Neuronal stem cell (in vitro differentiated cells): ENCODE data around the gene APCDD1.

Source experiments
- DNase-seq: peaks from one replicate; pipeline ENCODE4 v3.0.0-alpha.2; 2013; ENCODE audit warnings: low spot score
- H2AFZ ChIP-seq: one replicate; pipeline ENCODE4 v1.6.1; 2013; ENCODE audit warnings: mild to moderate bottlenecking, low read length, inconsistent platforms
- H2AK5ac ChIP-seq: 2 replicates; pipeline ENCODE4 v1.6.1; 2013; ENCODE audit warnings: low read depth, mild to moderate bottlenecking, inconsistent platforms, low read length, moderate library complexity, mixed read lengths
- H2BK120ac ChIP-seq: 2 replicates; pipeline ENCODE4 v1.6.1; 2013; ENCODE audit warnings: low read depth, mild to moderate bottlenecking, inconsistent platforms, low read length, moderate library complexity, mixed read lengths
- H2BK12ac ChIP-seq: one replicate; pipeline ENCODE4 v1.6.1; 2013; ENCODE audit warnings: low read length, inconsistent platforms
- H2BK15ac ChIP-seq: 2 replicates; pipeline ENCODE4 v1.6.1; 2013; ENCODE audit warnings: mild to moderate bottlenecking, low read length, inconsistent platforms, mixed read lengths
- H2BK5ac ChIP-seq: one replicate; pipeline ENCODE4 v1.6.1; 2013; ENCODE audit warnings: inconsistent platforms, mild to moderate bottlenecking, low read length, moderate library complexity
- H3K14ac ChIP-seq: one replicate; pipeline ENCODE4 v1.6.1; 2013; ENCODE audit warnings: low read length, inconsistent platforms
- H3K18ac ChIP-seq: 2 replicates; pipeline ENCODE4 v1.6.1; 2013; ENCODE audit warnings: low read length, inconsistent platforms
- H3K23ac ChIP-seq: 2 replicates; pipeline ENCODE4 v1.6.1; 2013; ENCODE audit warnings: low read depth, mild to moderate bottlenecking, mixed read lengths, low read length, inconsistent platforms; ENCODE audit not compliant: poor library complexity
- H3K27ac ChIP-seq: replicated peaks from 3 replicates; pipeline ENCODE4 v1.5.1; 2013; ENCODE audit warnings: low read length, inconsistent platforms
- H3K27me3 ChIP-seq, 3 experiments: 2 replicates each; pipeline ENCODE4 v1.6.1; 2013; ENCODE audit warnings: low read length in 3 of 3, mild to moderate bottlenecking in 2 of 3, inconsistent platforms in 1 of 3, low read depth in 1 of 3, mixed read lengths in 1 of 3, moderate library complexity in 1 of 3; ENCODE audit not compliant: control insufficient read depth in 3 of 3, insufficient read depth in 3 of 3
- H3K36me3 ChIP-seq, 2 donors: replicated peaks in 1 of 2; 2 replicates each; pipeline ENCODE4 v1.6.1; 2013; ENCODE audit warnings: low read length in 2 of 2; ENCODE audit not compliant: control insufficient read depth in 2 of 2, insufficient read depth in 2 of 2
- H3K4ac ChIP-seq: 2 replicates; pipeline ENCODE4 v1.6.1; 2013; ENCODE audit warnings: inconsistent platforms, mild to moderate bottlenecking, low read length, moderate library complexity
- H3K4me1 ChIP-seq, 2 donors: 1 replicate in 1 of 2; 2 replicates in 1 of 2; pipeline ENCODE4 v1.6.1; 2013; ENCODE audit warnings: low read length in 2 of 2, low read depth in 1 of 2; ENCODE audit not compliant: control insufficient read depth in 2 of 2, insufficient read depth in 1 of 2
- H3K4me2 ChIP-seq: one replicate; pipeline ENCODE4 v1.6.1; 2013; ENCODE audit warnings: mild to moderate bottlenecking, low read length, inconsistent platforms; ENCODE audit not compliant: insufficient read depth, poor library complexity, severe bottlenecking
- H3K4me3 ChIP-seq, 2 donors: 2 replicates each; pipeline ENCODE4 v1.5.1; 2013; ENCODE audit warnings: low read length in 2 of 2, mild to moderate bottlenecking in 2 of 2, inconsistent platforms in 1 of 2, moderate library complexity in 1 of 2
- H3K79me1 ChIP-seq: one replicate; pipeline ENCODE4 v1.6.1; 2013; ENCODE audit warnings: low read depth, mild to moderate bottlenecking, inconsistent platforms, low read length, moderate library complexity
- H3K9ac ChIP-seq: one replicate; pipeline ENCODE4 v1.6.1; 2013; ENCODE audit warnings: mild to moderate bottlenecking, low read depth, low read length, inconsistent platforms; ENCODE audit not compliant: poor library complexity
- H3K9me3 ChIP-seq, 2 donors: replicated peaks in 1 of 2; 2 replicates each; pipeline versions ENCODE3 to v1.6.1; 2013; ENCODE audit warnings: low read length in 2 of 2, mild to moderate bottlenecking in 2 of 2, inconsistent platforms in 1 of 2, low read depth in 1 of 2, mixed read lengths in 1 of 2, moderate library complexity in 1 of 2; ENCODE audit not compliant: control insufficient read depth in 2 of 2, insufficient read depth in 1 of 2
- H4K8ac ChIP-seq: one replicate; pipeline ENCODE4 v1.6.1; 2013; ENCODE audit warnings: low read depth, mild to moderate bottlenecking, inconsistent platforms, low read length, moderate library complexity
- H4K91ac ChIP-seq: one replicate; pipeline ENCODE4 v1.6.1; 2013; ENCODE audit warnings: low read length, low read depth, mild to moderate bottlenecking, inconsistent platforms; ENCODE audit not compliant: poor library complexity
- WGBS, 2 donors: extraction: QIAGEN DNeasy Blood & Tissue Kit; methylation state at CpG; one replicate each; pipeline ENCODE4 v1.1.7; 2013; ENCODE audit warnings: missing lambda C conversion rate in 2 of 2, mixed read lengths in 1 of 2; ENCODE audit not compliant: insufficient read length in 2 of 2, insufficient replicate concordance in 1 of 2; ENCODE audit errors: extremely low coverage in 2 of 2; 5-methylcytosine and 5-hydroxymethylcytosine counted together

APCDD1 gene

GRCh38 chr18:10431680-10432079 is 22.8 kb upstream of the APCDD1 start:
- Histone ChIP-seq H3K79me1 (no peaks in the 10 kb centered on the region), H3K4me2 (no peak overlapping the region), H3K14ac (no peak overlapping the region), H3K4me1 (no peaks in the 10 kb centered on the region), H2BK120ac (no peak overlapping the region), H3K27ac (no peak overlapping the region), H4K91ac (no peak overlapping the region), H3K4ac (no peak overlapping the region), H3K23ac (no peak overlapping the region), H2BK15ac (no peak overlapping the region), H3K18ac (no peak overlapping the region), H2BK12ac (no peak overlapping the region), H3K9me3 (no peaks in the 10 kb centered on the region), H2BK5ac (no peak overlapping the region), H2AFZ (no peak overlapping the region), H2AK5ac (no peak overlapping the region), H4K8ac (no peak overlapping the region), H3K9ac (no peak overlapping the region), H3K27me3 (no peaks in the 10 kb centered on the region), H3K36me3 (no peaks in the 10 kb centered on the region), H3K4me3 (no peak overlapping the region)
- no peak for DNase-seq
- WGBS, 2 donors, result no CpG with 5 or more reads among the region's 2 CpGs

GRCh38 chr18:10432781-10433180 is 21.7 kb upstream of the APCDD1 start:
- H3K27me3 ChIP-seq, result no peaks in the 10 kb centered on the region
- no peak overlapping the region for H2BK5ac ChIP-seq
- no CpG with 5 or more reads among the region's 7 CpGs for WGBS, 2 donors
- H2BK120ac ChIP-seq, result no peak overlapping the region
- H3K9me3 ChIP-seq, result no peaks in the 10 kb centered on the region
- no peak overlapping the region for H2BK12ac ChIP-seq
- no peaks in the 10 kb centered on the region for H3K36me3 ChIP-seq
- no peak overlapping the region for H3K18ac ChIP-seq
- H3K27ac ChIP-seq, result no peak overlapping the region
- no peak overlapping the region for H3K23ac ChIP-seq
- no peak overlapping the region for H3K9ac ChIP-seq
- no peak overlapping the region for H4K8ac ChIP-seq
- H3K4ac ChIP-seq, result no peak overlapping the region
- no peak overlapping the region for H3K14ac ChIP-seq
- H3K4me1 ChIP-seq, result no peaks in the 10 kb centered on the region
- no peak overlapping the region for H2BK15ac ChIP-seq
- H2AK5ac ChIP-seq, result no peak overlapping the region
- no peak overlapping the region for H4K91ac ChIP-seq
- H3K4me3 ChIP-seq, result no peak overlapping the region
- H3K79me1 ChIP-seq, result no peaks in the 10 kb centered on the region
- no peak for DNase-seq
- no peak overlapping the region for H2AFZ ChIP-seq
- no peak overlapping the region for H3K4me2 ChIP-seq

GRCh38 chr18:10436160-10436559 is 18.3 kb upstream of the APCDD1 start:
- Histone ChIP-seq H3K14ac (no peak overlapping the region), H3K9me3 (no peaks in the 10 kb centered on the region), H3K27me3 (no peaks in the 10 kb centered on the region), H2BK5ac (no peak overlapping the region), H2AK5ac (no peak overlapping the region), H3K9ac (no peak overlapping the region), H3K23ac (no peak overlapping the region), H4K8ac (no peak overlapping the region), H3K36me3 (no peaks in the 10 kb centered on the region), H2AFZ (no peak overlapping the region), H3K4me1 (no peaks in the 10 kb centered on the region), H3K4me2 (no peak overlapping the region), H3K27ac (no peak overlapping the region), H2BK120ac (no peak overlapping the region), H3K4me3 (no peak overlapping the region), H3K4ac (no peak overlapping the region), H3K79me1 (no peaks in the 10 kb centered on the region), H4K91ac (no peak overlapping the region), H2BK15ac (no peak overlapping the region), H2BK12ac (no peak overlapping the region), H3K18ac (no peak overlapping the region)
- DNase-seq, result no peak
- no CpG with 5 or more reads among the region's 3 CpGs for WGBS, 2 donors

GRCh38 chr18:10437837-10438236 is 16.6 kb upstream of the APCDD1 start:
- H2BK120ac ChIP-seq, result no peak overlapping the region
- no peak overlapping the region for H3K27ac ChIP-seq
- DNase-seq, result no peak
- H3K18ac ChIP-seq, result no peak overlapping the region
- no peak overlapping the region for H2AK5ac ChIP-seq
- no peak overlapping the region for H2AFZ ChIP-seq
- H4K8ac ChIP-seq, result no peak overlapping the region
- H2BK5ac ChIP-seq, result no peak overlapping the region
- H3K4me2 ChIP-seq, result no peak overlapping the region
- H3K4me3 ChIP-seq, result no peak overlapping the region
- no peak overlapping the region for H2BK12ac ChIP-seq
- H3K4me1 ChIP-seq, result peaks cover 0 to 4% of the 10 kb centered on the region in 2 donors
- no peaks in the 10 kb centered on the region for H3K79me1 ChIP-seq
- H3K4ac ChIP-seq, result no peak overlapping the region
- no peak overlapping the region for H4K91ac ChIP-seq
- no peak overlapping the region for H2BK15ac ChIP-seq
- H3K36me3 ChIP-seq, result no peaks in the 10 kb centered on the region
- H3K14ac ChIP-seq, result no peak overlapping the region
- no peaks in the 10 kb centered on the region for H3K27me3 ChIP-seq
- H3K9me3 ChIP-seq, result no peaks in the 10 kb centered on the region
- no peak overlapping the region for H3K9ac ChIP-seq
- no peak overlapping the region for H3K23ac ChIP-seq
